ENCODE results near the gene DLK1.

The DLK1 gene

GRCh38 chr14:100762089-100762515 lies 35.4 kb downstream of the DLK1 start:
- peaks cover 27% of the 10 kb centered on the region for H3K27me3 ChIP-seq (ENCODE audit: insufficient read depth, low read length)
- H3K4me1 ChIP-seq (ENCODE audit: control insufficient read depth, insufficient read depth, low read length, unreplicated experiment), result peaks cover 13% of the 10 kb centered on the region
- no peak overlapping the region for H2AFZ ChIP-seq (ENCODE audit: low read length, unreplicated experiment)
- 0 out of 2 replicates have a peak overlapping the region, but pooled peaks have one; percentile 11 for H3K27ac ChIP-seq (ENCODE audit: low read depth, low read length)
- no peak overlapping the region for H3K4me3 ChIP-seq (ENCODE audit: low read depth, low read length)
- no peaks in the 10 kb centered on the region for H3K79me2 ChIP-seq (ENCODE audit: control insufficient read depth, insufficient read depth, low read length, unreplicated experiment)
- H3K36me3 ChIP-seq (ENCODE audit: insufficient read depth, low read length), result no peaks in the 10 kb centered on the region

- Histone ChIP-seq H3K36me3 (ENCODE audit: insufficient read depth, low read length) (no peaks in the 10 kb centered on the region), H3K4me1 (ENCODE audit: control insufficient read depth, insufficient read depth, low read length, unreplicated experiment) (peaks cover 13% of the 10 kb centered on the region), H3K27ac (ENCODE audit: low read depth, low read length) (no peak overlapping the region), H2AFZ (ENCODE audit: low read length, unreplicated experiment) (no peak overlapping the region), H3K27me3 (ENCODE audit: insufficient read depth, low read length) (peaks cover 35% of the 10 kb centered on the region), H3K79me2 (ENCODE audit: control insufficient read depth, insufficient read depth, low read length, unreplicated experiment) (no peaks in the 10 kb centered on the region), H3K4me3 (ENCODE audit: low read depth, low read length) (no peak overlapping the region)
These were observed 36.2 kb downstream of the DLK1 start for GRCh38 chr14:100762901-100763300.

GRCh38 chr14:100764471-100765115 lies 37.9 kb downstream of the DLK1 start:
- H3K36me3 ChIP-seq (ENCODE audit: insufficient read depth, low read length), result no peaks in the 10 kb centered on the region
- no peak overlapping the region for H3K4me3 ChIP-seq (ENCODE audit: low read depth, low read length)
- no peak overlapping the region for H3K27ac ChIP-seq (ENCODE audit: low read depth, low read length)
- H2AFZ ChIP-seq (ENCODE audit: low read length, unreplicated experiment), result no peak overlapping the region
- no peaks in the 10 kb centered on the region for H3K79me2 ChIP-seq (ENCODE audit: control insufficient read depth, insufficient read depth, low read length, unreplicated experiment)
- peaks cover 42% of the 10 kb centered on the region for H3K27me3 ChIP-seq (ENCODE audit: insufficient read depth, low read length)
- H3K4me1 ChIP-seq (ENCODE audit: control insufficient read depth, insufficient read depth, low read length, unreplicated experiment), result peaks cover 13% of the 10 kb centered on the region

GRCh38 chr14:100765296-100765695 lies 38.6 kb downstream of the DLK1 start:
- Histone ChIP-seq H3K27me3 (ENCODE audit: insufficient read depth, low read length) (peaks cover 49% of the 10 kb centered on the region), H3K36me3 (ENCODE audit: insufficient read depth, low read length) (no peaks in the 10 kb centered on the region), H3K79me2 (ENCODE audit: control insufficient read depth, insufficient read depth, low read length, unreplicated experiment) (no peaks in the 10 kb centered on the region), H3K4me1 (ENCODE audit: control insufficient read depth, insufficient read depth, low read length, unreplicated experiment) (peaks cover 13% of the 10 kb centered on the region), H3K27ac (ENCODE audit: low read depth, low read length) (no peak overlapping the region), H2AFZ (ENCODE audit: low read length, unreplicated experiment) (no peak overlapping the region), H3K4me3 (ENCODE audit: low read depth, low read length) (no peak overlapping the region)

- no peak overlapping the region for H2AFZ ChIP-seq (ENCODE audit: low read length, unreplicated experiment)
- no peaks in the 10 kb centered on the region for H3K79me2 ChIP-seq (ENCODE audit: control insufficient read depth, insufficient read depth, low read length, unreplicated experiment)
- H3K27ac ChIP-seq (ENCODE audit: low read depth, low read length), result no peak overlapping the region
- H3K4me1 ChIP-seq (ENCODE audit: control insufficient read depth, insufficient read depth, low read length, unreplicated experiment), result peaks cover 13% of the 10 kb centered on the region
- no peaks in the 10 kb centered on the region for H3K36me3 ChIP-seq (ENCODE audit: insufficient read depth, low read length)
- H3K4me3 ChIP-seq (ENCODE audit: low read depth, low read length), result no peak overlapping the region
- H3K27me3 ChIP-seq (ENCODE audit: insufficient read depth, low read length), result peaks cover 56% of the 10 kb centered on the region
These were observed 39.3 kb downstream of the DLK1 start for GRCh38 chr14:100765991-100766390.

- Histone ChIP-seq H3K27me3 (ENCODE audit: insufficient read depth, low read length) (peaks cover 67% of the 10 kb centered on the region), H2AFZ (ENCODE audit: low read length, unreplicated experiment) (no peak overlapping the region), H3K36me3 (ENCODE audit: insufficient read depth, low read length) (no peaks in the 10 kb centered on the region), H3K79me2 (ENCODE audit: control insufficient read depth, insufficient read depth, low read length, unreplicated experiment) (no peaks in the 10 kb centered on the region), H3K4me3 (ENCODE audit: low read depth, low read length) (no peak overlapping the region), H3K4me1 (ENCODE audit: control insufficient read depth, insufficient read depth, low read length, unreplicated experiment) (peaks cover 1% of the 10 kb centered on the region), H3K27ac (ENCODE audit: low read depth, low read length) (no peak overlapping the region)
These were observed 40.5 kb downstream of the DLK1 start for GRCh38 chr14:100767003-100767787.

GRCh38 chr14:100767788-100768536 lies 41.3 kb downstream of the DLK1 start:
- H3K27me3 ChIP-seq (ENCODE audit: insufficient read depth, low read length), result peaks cover 74% of the 10 kb centered on the region
- no peaks in the 10 kb centered on the region for H3K79me2 ChIP-seq (ENCODE audit: control insufficient read depth, insufficient read depth, low read length, unreplicated experiment)
- H3K36me3 ChIP-seq (ENCODE audit: insufficient read depth, low read length), result no peaks in the 10 kb centered on the region
- H3K4me1 ChIP-seq (ENCODE audit: control insufficient read depth, insufficient read depth, low read length, unreplicated experiment), result no peaks in the 10 kb centered on the region
- no peak overlapping the region for H3K4me3 ChIP-seq (ENCODE audit: low read depth, low read length)
- H3K27ac ChIP-seq (ENCODE audit: low read depth, low read length), result no peak overlapping the region
- no peak overlapping the region for H2AFZ ChIP-seq (ENCODE audit: low read length, unreplicated experiment)

GRCh38 chr14:100769035-100769939 lies 42.6 kb downstream of the DLK1 start:
- H3K4me1 ChIP-seq (ENCODE audit: control insufficient read depth, insufficient read depth, low read length, unreplicated experiment), result no peaks in the 10 kb centered on the region
- no peaks in the 10 kb centered on the region for H3K36me3 ChIP-seq (ENCODE audit: insufficient read depth, low read length)
- H3K27me3 ChIP-seq (ENCODE audit: insufficient read depth, low read length), result peaks cover 81% of the 10 kb centered on the region
- H3K79me2 ChIP-seq (ENCODE audit: control insufficient read depth, insufficient read depth, low read length, unreplicated experiment), result no peaks in the 10 kb centered on the region
- H2AFZ ChIP-seq (ENCODE audit: low read length, unreplicated experiment), result no peak overlapping the region
- H3K4me3 ChIP-seq (ENCODE audit: low read depth, low read length), result no peak overlapping the region
- no peak overlapping the region for H3K27ac ChIP-seq (ENCODE audit: low read depth, low read length)

- Histone ChIP-seq H3K79me2 (ENCODE audit: control insufficient read depth, insufficient read depth, low read length, unreplicated experiment) (no peaks in the 10 kb centered on the region), H3K4me1 (ENCODE audit: control insufficient read depth, insufficient read depth, low read length, unreplicated experiment) (no peaks in the 10 kb centered on the region), H3K27me3 (ENCODE audit: insufficient read depth, low read length) (peaks cover 80% of the 10 kb centered on the region), H3K36me3 (ENCODE audit: insufficient read depth, low read length) (no peaks in the 10 kb centered on the region), H2AFZ (ENCODE audit: low read length, unreplicated experiment) (no peak overlapping the region), H3K27ac (ENCODE audit: low read depth, low read length) (no peak overlapping the region), H3K4me3 (ENCODE audit: low read depth, low read length) (no peak overlapping the region)
These were observed 43.4 kb downstream of the DLK1 start for GRCh38 chr14:100770046-100770445.

GRCh38 chr14:100770605-100771120 lies 44.0 kb downstream of the DLK1 start:
- H3K36me3 ChIP-seq (ENCODE audit: insufficient read depth, low read length), result no peaks in the 10 kb centered on the region
- H3K27me3 ChIP-seq (ENCODE audit: insufficient read depth, low read length), result peaks cover 77% of the 10 kb centered on the region
- H2AFZ ChIP-seq (ENCODE audit: low read length, unreplicated experiment), result no peak overlapping the region
- H3K79me2 ChIP-seq (ENCODE audit: control insufficient read depth, insufficient read depth, low read length, unreplicated experiment), result no peaks in the 10 kb centered on the region
- H3K4me3 ChIP-seq (ENCODE audit: low read depth, low read length), result no peak overlapping the region
- no peaks in the 10 kb centered on the region for H3K4me1 ChIP-seq (ENCODE audit: control insufficient read depth, insufficient read depth, low read length, unreplicated experiment)
- no peak overlapping the region for H3K27ac ChIP-seq (ENCODE audit: low read depth, low read length)
